ENCODE results near the gene ITGB4.

The ITGB4 gene

GRCh38 chr17:75695830-75696271 is 25.4 kb upstream of the ITGB4 start:
- in situ Hi-C loops (cut with HindIII; ENCODE audit: low sequenced_read_pairs) = no loop called here

GRCh38 chr17:75697651-75698291 is 23.5 kb upstream of the ITGB4 start:
- in situ Hi-C loops (cut with HindIII; ENCODE audit: low sequenced_read_pairs) = no loop called here

GRCh38 chr17:75698659-75699058 is 22.6 kb upstream of the ITGB4 start:
- in situ Hi-C loops (cut with HindIII; ENCODE audit: low sequenced_read_pairs) = no loop called here

GRCh38 chr17:75701288-75701687 is 20.0 kb upstream of the ITGB4 start:
- in situ Hi-C loops (cut with HindIII; ENCODE audit: low sequenced_read_pairs) = no loop called here

GRCh38 chr17:75703191-75703590 is 18.1 kb upstream of the ITGB4 start:
- in situ Hi-C loops (cut with HindIII; ENCODE audit: low sequenced_read_pairs) = no loop called here

GRCh38 chr17:75703591-75703990 is 17.7 kb upstream of the ITGB4 start:
- in situ Hi-C loops (cut with HindIII; ENCODE audit: low sequenced_read_pairs) = no loop called here

GRCh38 chr17:75704963-75705875 is 16.0 kb upstream of the ITGB4 start:
- in situ Hi-C loops (cut with HindIII; ENCODE audit: low sequenced_read_pairs) = no loop called here

GRCh38 chr17:75706042-75706728 is 15.1 kb upstream of the ITGB4 start:
- in situ Hi-C loops (cut with HindIII; ENCODE audit: low sequenced_read_pairs) = no loop called here

GRCh38 chr17:75707079-75707571 is 14.1 kb upstream of the ITGB4 start:
- in situ Hi-C loops (cut with HindIII; ENCODE audit: low sequenced_read_pairs) = no loop called here

- in situ Hi-C loops (cut with HindIII; ENCODE audit: low sequenced_read_pairs) = no loop called here
Measured at GRCh38 chr17:75712446-75712845, 8.8 kb upstream of the ITGB4 start.

- in situ Hi-C loops (cut with HindIII; ENCODE audit: low sequenced_read_pairs) = no loop called here
Measured at GRCh38 chr17:75719732-75720131, 1.5 kb upstream of the ITGB4 start.

GRCh38 chr17:75721463-75722011 is 278 bp downstream of the ITGB4 start:
- in situ Hi-C loops (cut with HindIII; ENCODE audit: low sequenced_read_pairs) = no loop called here

- in situ Hi-C loops (cut with HindIII; ENCODE audit: low sequenced_read_pairs) = no loop called here
Measured at GRCh38 chr17:75722076-75722475, 817 bp downstream of the ITGB4 start.

- in situ Hi-C loops (cut with HindIII; ENCODE audit: low sequenced_read_pairs) = no loop called here
Measured at GRCh38 chr17:75722542-75723095, 1.4 kb downstream of the ITGB4 start.

GRCh38 chr17:75723171-75723930 is 2.1 kb downstream of the ITGB4 start:
- in situ Hi-C loops (cut with HindIII; ENCODE audit: low sequenced_read_pairs) = no loop called here

GRCh38 chr17:75724016-75725003 is 3.1 kb downstream of the ITGB4 start:
- in situ Hi-C loops (cut with HindIII; ENCODE audit: low sequenced_read_pairs) = no loop called here

GRCh38 chr17:75725504-75725903 is 4.2 kb downstream of the ITGB4 start:
- in situ Hi-C loops (cut with HindIII; ENCODE audit: low sequenced_read_pairs) = no loop called here

GRCh38 chr17:75727391-75727790 is 6.1 kb downstream of the ITGB4 start:
- in situ Hi-C loops (cut with HindIII; ENCODE audit: low sequenced_read_pairs) = no loop called here

- in situ Hi-C loops (cut with HindIII; ENCODE audit: low sequenced_read_pairs) = no loop called here
Measured at GRCh38 chr17:75729351-75729750, 8.1 kb downstream of the ITGB4 start.

Data from endothelial cell of hepatic sinusoid (primary cell).